ENCODE measurements around the gene CCDC178. TPM values are rescaled to one million over a fixed set of nuclear protein-coding genes. Genes with fewer than 3 reads are reported as not detected.

CCDC178 gene
- total RNA-seq, 1 donor from 2014 or later, result 0.35 TPM

GRCh38 chr18:33076601-33077000, 363.9 kb downstream of the CCDC178 start:
- no peak for ATAC-seq (ENCODE audit: poor library complexity)

GRCh38 chr18:33074125-33074524, 366.4 kb downstream of the CCDC178 start:
- ATAC-seq (ENCODE audit: poor library complexity), result no peak
- intact Hi-C loops (cut with DNase I), result no loop called here
- no peak for DNase-seq

More at GRCh38 chr18:33076601-33077000, 363.9 kb downstream of the CCDC178 start:
- no peak for DNase-seq
- intact Hi-C loops (cut with DNase I), result no loop called here

DNA sequence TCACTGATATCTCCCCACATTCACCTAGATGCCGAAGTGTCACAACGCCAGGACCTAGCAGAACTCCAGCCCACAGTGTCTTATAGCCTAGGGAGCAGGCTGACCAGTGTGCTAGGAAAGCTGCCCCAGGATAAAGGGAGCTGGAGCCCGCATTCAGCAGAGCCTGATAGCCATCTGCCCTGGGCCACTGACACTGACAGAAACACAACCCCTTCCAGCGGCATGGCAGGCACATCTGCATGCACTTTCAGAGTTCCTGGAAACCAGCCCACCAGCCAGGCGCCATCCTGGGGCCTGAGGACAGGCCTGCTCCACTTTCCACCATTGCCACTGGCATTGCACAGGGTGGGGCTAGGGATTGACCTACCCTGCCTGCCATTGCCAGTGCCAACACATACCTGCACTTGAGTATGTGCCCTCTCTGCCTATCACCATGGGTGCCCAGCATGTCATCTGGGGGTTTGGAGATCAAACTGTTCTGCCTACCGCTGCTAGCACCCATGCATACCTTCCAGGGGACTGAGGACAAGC, 377.6 kb downstream of the CCDC178 start:
- ATAC-seq (ENCODE audit: poor library complexity), result no peak
- intact Hi-C loops (cut with DNase I), result no loop called here
- DNase-seq, result no peak

DNA sequence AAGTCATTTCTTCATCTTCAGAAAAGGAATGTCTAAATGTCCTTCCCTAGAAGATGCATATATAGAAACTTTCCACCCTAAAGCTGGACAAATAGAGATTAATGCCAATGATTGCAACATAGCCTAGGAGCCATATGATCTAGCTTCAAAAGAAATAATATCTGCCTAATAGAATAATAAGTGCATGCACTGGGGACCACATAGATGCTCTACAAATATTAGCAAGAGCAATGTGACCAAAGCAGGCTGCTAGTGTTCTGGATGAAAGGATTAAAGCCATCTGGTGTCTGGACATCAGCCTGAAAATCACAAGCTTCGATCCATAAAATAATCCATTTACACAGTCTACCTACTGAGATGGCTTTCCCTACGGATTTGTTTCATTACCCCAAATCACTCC, 387.6 kb downstream of the CCDC178 start:
- intact Hi-C loops (cut with DNase I), result no loop called here
- ATAC-seq (ENCODE audit: poor library complexity) (no peak), DNase-seq (no peak)

DNA sequence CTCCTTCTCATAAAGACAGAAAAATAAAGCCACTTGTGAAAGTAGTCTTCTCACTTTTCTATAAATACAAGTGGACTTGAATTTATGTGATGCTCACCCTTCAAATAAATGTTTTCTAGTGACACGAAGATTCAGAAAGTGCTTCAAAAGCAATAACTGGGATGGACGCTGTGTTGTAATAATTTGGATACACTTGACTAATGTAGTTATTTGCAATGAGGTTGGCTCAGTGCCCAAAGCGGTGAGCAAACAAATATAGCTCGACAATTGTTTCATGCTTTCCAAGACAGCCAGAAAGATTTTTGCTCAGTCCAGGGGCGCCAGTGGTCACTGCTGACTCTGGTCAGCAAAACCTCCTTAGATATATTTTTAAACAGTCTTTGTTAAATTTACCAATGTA, 389.1 kb downstream of the CCDC178 start:
- intact Hi-C loops (cut with DNase I), result no loop called here
- DNase-seq (no peak), ATAC-seq (ENCODE audit: poor library complexity) (no peak)

- intact Hi-C loops (cut with DNase I), result no loop called here
- ATAC-seq (ENCODE audit: poor library complexity), result no peak
- DNase-seq, result no peak
Measured at GRCh38 chr18:33040213-33040612, 400.3 kb downstream of the CCDC178 start.

DNA sequence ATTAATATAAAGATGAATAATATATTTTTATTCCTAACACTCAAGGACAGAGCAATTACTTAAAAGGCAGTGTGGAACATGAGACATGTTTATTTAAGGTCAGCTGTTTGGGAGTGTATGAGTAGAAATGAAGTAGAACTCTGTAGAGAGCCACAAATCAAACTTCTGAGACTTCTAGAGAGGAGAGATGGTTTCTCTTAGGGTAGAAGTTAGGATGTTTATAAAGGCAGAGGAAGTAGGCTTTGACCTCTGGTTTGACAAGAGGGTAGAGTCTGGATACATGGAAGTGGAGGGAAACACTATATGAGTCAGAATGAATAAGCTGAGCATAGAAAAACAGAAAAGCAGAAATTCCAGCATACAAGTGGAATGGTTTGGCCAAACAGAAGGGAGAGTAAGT, 405.6 kb downstream of the CCDC178 start:
- ATAC-seq (ENCODE audit: poor library complexity) (no peak), DNase-seq (no peak)
- intact Hi-C loops (cut with DNase I), result no loop called here

GRCh38 chr18:33034212-33034611, 406.3 kb downstream of the CCDC178 start:
- intact Hi-C loops (cut with DNase I), result no loop called here
- DNase-seq (no peak), ATAC-seq (ENCODE audit: poor library complexity) (no peak)

DNA sequence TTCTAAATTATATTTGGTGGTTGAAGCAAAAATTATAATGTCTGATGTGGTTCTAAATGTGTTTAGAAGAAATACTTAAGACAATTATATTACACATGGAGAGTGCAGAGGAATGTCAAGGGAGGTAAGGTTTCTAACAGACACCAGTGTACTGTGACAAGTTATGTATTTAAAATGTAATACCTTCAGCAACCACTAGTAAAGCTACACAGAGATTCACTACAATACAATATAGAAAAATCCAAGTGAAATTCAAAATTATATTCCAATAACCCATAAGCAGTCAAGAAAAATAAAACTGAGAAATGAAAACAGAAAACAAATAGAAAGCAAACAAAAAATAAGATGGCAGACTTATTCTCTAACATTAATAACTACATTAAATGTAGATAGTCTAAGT, 418.2 kb downstream of the CCDC178 start:
- DNase-seq (no peak), ATAC-seq (ENCODE audit: poor library complexity) (no peak)
- intact Hi-C loops (cut with DNase I), result no loop called here

DNA sequence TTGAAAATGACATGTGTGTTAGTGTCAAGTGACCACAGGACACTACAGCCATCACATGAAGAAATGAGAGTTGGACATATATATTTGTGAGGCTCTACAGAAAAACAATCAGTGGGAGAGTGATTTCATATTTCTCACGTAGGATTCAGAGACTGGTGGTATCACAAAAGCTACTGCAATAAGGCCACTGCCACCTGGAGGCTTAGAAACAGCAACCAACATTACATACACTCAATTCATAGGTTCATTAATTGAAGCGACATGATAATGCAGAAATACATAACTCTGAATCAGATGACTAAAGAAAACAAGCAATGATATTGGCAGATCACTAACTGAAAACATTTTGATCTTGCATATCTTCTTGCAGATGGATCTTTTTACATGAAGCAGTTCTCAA, 419.6 kb downstream of the CCDC178 start:
- DNase-seq, result no peak
- ATAC-seq (ENCODE audit: poor library complexity), result no peak
- intact Hi-C loops (cut with DNase I), result no loop called here

DNA sequence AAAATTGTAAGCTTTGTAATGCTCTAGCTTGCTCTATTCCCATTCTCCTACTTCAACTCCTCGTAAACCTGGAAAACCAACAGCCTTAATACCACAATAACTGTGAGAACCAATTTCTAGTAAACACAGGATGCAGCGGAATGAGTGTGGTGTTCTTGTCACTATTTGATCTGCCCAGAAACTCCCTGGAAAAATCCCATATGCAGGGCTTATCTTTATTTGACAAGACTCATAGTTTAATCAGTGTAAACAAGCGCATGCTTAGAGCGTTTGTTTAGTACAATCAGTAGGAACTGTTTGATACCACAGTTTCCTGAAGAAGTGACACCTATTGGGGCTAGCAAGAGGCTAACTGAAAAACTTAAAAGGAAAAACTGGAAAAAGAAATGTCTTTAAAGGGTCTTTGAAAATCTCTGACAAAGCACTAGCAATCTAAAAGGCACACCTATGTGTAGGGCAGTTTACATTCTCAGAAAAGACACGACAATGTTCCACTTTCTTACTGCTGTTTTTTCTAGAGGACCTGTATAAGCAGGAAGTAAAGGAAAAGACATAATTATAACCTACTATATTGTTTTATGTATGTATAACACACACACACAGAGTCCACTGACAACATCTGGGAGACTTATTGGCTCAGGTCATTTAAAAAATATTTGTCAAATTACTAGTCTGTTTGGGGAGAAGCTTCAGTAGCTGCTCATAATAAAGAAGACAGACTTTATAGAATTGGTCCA, 426.3 kb downstream of the CCDC178 start:
- intact Hi-C loops (cut with DNase I), result no loop called here
- DNase-seq (no peak), ATAC-seq (ENCODE audit: poor library complexity) (no peak)

DNA sequence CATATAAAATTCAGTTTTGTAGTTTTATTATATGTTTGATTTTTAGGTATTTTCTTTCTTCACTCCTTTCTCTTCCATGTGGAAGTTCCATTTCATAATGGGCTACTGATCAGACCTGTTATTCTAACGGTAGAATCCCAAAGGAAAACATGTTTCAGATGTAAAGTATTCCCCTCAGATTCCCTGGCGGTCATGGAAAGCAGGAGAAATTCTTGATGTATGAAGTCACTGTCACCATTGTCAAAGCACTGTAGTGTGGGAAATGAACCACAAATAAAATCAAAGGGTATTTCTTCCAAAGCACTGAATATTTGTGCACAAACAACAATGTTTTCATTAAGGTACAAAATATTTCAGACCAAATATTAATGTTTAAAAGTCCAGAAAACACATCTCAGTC, 430.4 kb downstream of the CCDC178 start:
- no peak for ATAC-seq (ENCODE audit: poor library complexity)
- intact Hi-C loops (cut with DNase I), result no loop called here
- no peak for DNase-seq

DNA sequence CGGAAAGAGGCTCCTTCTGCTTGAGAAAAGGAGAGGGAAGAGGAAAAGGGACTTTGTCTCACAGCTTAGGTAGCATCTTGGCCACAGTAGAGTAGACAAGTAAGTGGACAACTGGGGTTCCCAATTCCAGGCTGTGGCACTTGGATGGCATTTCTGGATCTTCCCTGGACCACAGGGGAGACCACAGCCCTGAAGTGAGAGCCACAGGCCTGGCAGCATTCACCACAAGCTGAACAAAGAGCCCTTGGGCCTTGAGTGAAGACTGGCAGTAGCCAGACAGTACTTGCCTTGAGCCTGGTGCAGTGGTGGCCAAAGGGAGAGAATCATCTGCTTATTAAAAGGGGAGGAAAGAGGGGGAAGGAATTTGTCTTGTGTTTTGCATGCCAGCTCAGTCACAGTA, 441.6 kb downstream of the CCDC178 start:
- DNase-seq (no peak), ATAC-seq (ENCODE audit: poor library complexity) (no peak)
- intact Hi-C loops (cut with DNase I), result no loop called here

GRCh38 chr18:32998285-32998684, 442.2 kb downstream of the CCDC178 start:
- no peak for ATAC-seq (ENCODE audit: poor library complexity)
- intact Hi-C loops (cut with DNase I), result no loop called here
- DNase-seq, result no peak

DNA sequence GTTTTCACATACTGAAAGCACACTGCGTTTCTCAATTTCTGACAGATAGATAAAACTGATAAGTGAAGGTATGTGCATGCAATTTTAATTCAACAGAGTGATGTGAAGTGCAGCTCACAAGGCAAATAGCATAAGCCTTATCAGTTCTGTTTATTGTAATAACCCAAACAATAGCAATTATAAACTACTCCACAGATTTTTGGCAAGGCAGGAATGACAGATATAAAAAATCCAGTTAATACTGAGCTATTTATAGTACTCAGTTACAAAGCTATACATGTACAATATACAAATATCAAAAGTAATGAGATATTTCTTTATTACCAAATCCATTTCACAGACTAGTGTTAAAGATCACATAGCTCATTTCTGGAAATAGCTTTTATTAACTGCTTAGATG, 456.8 kb downstream of the CCDC178 start:
- no peak for ATAC-seq (ENCODE audit: poor library complexity)
- no peak for DNase-seq
- intact Hi-C loops (cut with DNase I), result no loop called here

DNA sequence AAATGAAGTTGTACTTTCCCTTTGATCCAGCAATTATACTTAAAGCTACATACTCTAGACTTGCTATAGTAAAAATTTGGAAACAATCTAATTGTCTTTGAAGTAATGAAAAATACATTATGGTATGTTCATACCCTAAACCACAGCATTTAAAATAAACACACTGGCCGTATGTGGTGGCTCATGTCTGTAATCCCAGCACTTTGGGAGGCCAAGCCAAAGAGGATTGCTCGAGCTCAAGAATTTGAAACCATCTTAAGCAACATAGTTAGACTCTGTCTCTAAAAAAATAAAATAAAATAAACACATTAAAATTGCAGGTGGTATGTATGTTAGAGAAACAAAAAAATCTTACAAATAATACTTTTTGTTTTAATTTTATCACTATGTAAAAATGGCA, 459.6 kb downstream of the CCDC178 start:
- intact Hi-C loops (cut with DNase I), result no loop called here
- no peak for DNase-seq
- ATAC-seq (ENCODE audit: poor library complexity), result no peak

DNA sequence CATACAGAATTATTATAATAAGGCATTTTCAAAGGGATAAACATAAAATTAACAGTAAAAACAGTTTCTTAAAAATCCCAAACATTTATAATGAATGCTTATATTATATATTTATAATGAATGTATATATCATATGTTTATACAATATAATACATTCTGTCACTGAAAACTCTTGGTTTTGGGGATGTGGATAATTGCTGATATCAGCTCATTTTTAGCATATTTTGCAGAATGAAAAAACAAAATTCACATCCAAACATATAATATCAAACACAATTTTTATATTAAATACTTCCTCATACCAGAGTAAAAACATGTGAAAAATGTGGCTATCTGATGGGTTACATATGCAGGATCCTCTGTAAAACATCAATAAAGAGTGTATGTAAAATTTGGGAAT, 465.0 kb downstream of the CCDC178 start:
- DNase-seq (no peak), ATAC-seq (ENCODE audit: poor library complexity) (no peak)
- intact Hi-C loops (cut with DNase I), result no loop called here

DNA sequence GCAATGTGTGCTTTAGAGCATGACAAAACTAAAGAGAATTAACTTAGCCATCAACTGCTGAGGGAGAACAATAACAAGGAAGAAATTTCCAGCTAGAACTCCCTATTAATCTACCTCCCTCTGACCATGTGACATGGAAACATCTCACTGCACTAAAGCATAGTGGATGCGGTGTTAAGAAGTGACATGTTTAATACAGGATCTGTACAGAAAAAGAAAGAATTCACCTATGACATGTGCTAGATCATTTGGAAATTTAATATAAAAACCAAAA, 465.4 kb downstream of the CCDC178 start:
- DNase-seq (no peak), ATAC-seq (ENCODE audit: poor library complexity) (no peak)
- intact Hi-C loops (cut with DNase I), result no loop called here

- ATAC-seq (ENCODE audit: poor library complexity) (no peak), DNase-seq (no peak)
- intact Hi-C loops (cut with DNase I), result no loop called here
Measured at GRCh38 chr18:32974421-32975162, 465.9 kb downstream of the CCDC178 start.

GRCh38 chr18:32968248-32968647, 472.3 kb downstream of the CCDC178 start:
- no peak for ATAC-seq (ENCODE audit: poor library complexity)
- DNase-seq, result no peak
- intact Hi-C loops (cut with DNase I), result no loop called here
